PC-9 (cell line): ENCODE data around the gene PSKH1.

ENCODE experiments used
- EZH2 ChIP-seq: fragments of 200-600 bp; sonication (generic); IDR thresholded peaks from 2 replicates; pipeline ENCODE4 v1.8.0; 2017; ENCODE audit warnings: antibody characterized with exemption, low read depth
- TF ChIP-seq, protein P1 (sequence below): fragments of 200-600 bp; sonication (generic); conservative IDR thresholded peaks from 2 replicates; pipeline ENCODE4 v1.6.1; 2017; ENCODE audit warnings: mixed run types, antibody characterized with exemption, mild to moderate bottlenecking, moderate library complexity

DNA sequence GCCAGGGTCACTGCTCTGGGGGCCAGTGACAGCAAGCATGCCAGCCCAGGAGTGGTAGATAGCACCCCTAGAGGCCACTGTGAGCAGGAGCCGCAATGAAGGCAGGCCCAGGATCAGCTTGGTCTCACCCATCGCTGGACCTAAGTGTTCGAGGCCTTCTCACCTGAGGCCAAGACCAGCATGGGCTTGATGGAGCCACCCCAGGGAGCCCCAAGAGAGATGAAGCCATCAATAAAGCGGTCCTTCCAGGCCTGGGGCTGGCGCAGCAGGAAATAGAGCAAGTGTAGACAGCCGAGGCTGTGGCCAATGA is 49.1 kb downstream of the PSKH1 start:
- TF ChIP-seq EZH2, result no peak
- TF ChIP-seq, protein P1, sequence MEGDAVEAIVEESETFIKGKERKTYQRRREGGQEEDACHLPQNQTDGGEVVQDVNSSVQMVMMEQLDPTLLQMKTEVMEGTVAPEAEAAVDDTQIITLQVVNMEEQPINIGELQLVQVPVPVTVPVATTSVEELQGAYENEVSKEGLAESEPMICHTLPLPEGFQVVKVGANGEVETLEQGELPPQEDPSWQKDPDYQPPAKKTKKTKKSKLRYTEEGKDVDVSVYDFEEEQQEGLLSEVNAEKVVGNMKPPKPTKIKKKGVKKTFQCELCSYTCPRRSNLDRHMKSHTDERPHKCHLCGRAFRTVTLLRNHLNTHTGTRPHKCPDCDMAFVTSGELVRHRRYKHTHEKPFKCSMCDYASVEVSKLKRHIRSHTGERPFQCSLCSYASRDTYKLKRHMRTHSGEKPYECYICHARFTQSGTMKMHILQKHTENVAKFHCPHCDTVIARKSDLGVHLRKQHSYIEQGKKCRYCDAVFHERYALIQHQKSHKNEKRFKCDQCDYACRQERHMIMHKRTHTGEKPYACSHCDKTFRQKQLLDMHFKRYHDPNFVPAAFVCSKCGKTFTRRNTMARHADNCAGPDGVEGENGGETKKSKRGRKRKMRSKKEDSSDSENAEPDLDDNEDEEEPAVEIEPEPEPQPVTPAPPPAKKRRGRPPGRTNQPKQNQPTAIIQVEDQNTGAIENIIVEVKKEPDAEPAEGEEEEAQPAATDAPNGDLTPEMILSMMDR, result peak; percentile 76
